Measurements from ENCODE around the gene PPP6R3.

Gene PPP6R3

DNA sequence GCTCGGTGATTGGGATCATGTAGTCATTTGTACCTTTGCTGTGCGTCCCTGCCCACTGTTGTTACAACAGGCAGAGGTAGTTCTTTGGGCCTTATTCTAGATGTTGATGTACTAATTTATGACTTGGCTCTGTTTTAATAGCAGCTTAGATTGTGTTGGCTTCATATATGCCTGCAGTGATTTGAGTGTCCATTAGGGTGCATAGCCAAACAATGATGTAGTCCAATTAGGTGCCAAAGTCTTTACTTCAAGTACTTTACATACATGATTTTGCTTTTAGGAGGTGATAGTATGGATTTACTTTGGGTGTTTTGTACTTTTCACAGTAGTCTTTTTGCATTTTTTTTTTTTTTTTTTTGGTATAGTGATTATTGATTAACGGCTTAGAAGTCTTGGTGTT, 46.4 kb downstream of the PPP6R3 start:
- TF ChIP-seq GATA2 (IDR thresholded peaks at IDR 0.05; ENCODE audit: low read depth, low read length) = no peak
- no peak for TF ChIP-seq GATA3 (IDR thresholded peaks at IDR 0.05; ENCODE audit: low read depth, low read length)

DNA sequence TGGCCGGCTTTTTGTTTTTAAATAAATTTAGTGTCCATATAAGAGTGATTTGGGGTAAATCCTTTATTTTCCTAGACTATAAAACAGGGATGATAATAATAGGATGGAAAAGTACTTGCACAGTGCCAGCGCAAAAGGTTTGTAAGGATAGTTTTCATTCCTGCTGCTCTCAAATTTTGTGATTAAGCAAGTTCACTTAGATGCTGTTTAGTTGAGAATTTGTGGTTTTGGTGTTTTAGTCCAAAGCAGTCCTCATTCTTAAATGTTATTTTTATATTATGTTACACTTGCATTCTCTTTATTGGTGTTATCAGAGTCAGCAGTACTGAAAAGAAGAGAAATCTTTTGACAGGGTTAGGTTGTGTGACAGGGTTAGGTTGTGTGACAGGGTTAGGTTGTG, 47.9 kb downstream of the PPP6R3 start:
- TF ChIP-seq GATA3 (IDR thresholded peaks at IDR 0.05; ENCODE audit: low read depth, low read length) (no peak), GATA2 (IDR thresholded peaks at IDR 0.05; ENCODE audit: low read depth, low read length) (no peak)

GRCh38 chr11:68509066-68509465, 48.5 kb downstream of the PPP6R3 start:
- no peak for TF ChIP-seq GATA3 (IDR thresholded peaks at IDR 0.05; ENCODE audit: low read depth, low read length)
- no peak for TF ChIP-seq GATA2 (IDR thresholded peaks at IDR 0.05; ENCODE audit: low read depth, low read length)

GRCh38 chr11:68513930-68514487, 53.5 kb downstream of the PPP6R3 start:
- TF ChIP-seq GATA3 (IDR thresholded peaks at IDR 0.05; ENCODE audit: low read depth, low read length) = no peak
- no peak for TF ChIP-seq GATA2 (IDR thresholded peaks at IDR 0.05; ENCODE audit: low read depth, low read length)

GRCh38 chr11:68517121-68517741, 56.7 kb downstream of the PPP6R3 start:
- TF ChIP-seq GATA3 (IDR thresholded peaks at IDR 0.05; ENCODE audit: low read depth, low read length) (no peak), GATA2 (IDR thresholded peaks at IDR 0.05; ENCODE audit: low read depth, low read length) (no peak)

DNA sequence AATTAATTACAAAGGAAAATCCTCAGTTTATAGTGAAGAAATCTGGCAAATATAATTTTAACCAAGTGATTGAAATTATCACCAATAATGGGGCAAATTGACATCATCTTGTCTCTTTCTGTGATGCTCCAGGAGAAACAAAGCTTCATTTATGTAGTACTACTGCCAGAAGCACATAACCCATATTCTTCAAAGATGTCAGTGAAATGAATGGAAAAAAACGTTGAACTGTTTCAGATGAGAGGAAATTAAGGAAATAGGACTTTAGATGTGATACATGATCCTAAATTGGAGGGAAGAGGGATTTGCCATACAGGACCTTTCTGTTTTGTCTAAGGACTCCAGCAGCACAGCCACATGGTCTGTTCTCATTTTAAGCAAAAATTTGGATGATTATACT, 57.6 kb downstream of the PPP6R3 start:
- TF ChIP-seq GATA3 (IDR thresholded peaks at IDR 0.05; ENCODE audit: low read depth, low read length) (no peak), GATA2 (IDR thresholded peaks at IDR 0.05; ENCODE audit: low read depth, low read length) (no peak)

DNA sequence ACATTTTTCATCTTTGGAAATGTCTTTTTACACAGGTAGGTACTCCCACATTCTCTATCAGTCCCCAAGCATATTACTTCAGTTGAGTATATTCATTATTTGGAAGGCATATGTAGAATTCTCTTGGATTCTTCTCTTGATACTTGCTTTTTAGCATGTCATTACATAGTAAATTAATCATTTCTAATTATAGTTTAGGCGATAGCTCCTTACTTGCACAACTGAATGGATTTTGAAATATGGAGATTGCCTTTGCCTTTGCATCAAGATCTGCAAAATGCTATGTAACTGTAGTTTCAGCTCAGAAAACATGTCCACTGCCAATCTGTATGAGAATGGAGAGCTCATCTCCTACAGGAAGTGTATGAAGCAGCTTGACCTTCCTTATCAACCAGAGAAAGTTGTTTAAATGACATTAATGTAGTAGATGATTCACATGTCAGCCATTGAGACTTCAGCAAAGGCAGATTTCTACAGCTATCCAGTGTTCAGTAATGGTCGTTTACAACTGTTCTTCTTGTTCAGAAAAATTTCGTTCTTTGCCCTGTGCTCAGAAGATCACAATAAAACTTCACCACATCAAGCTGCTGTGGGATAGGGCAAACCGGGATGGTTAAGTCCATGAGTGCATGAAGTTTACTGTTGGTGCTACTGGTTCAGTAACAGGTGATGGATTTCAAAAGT, 61.6 kb downstream of the PPP6R3 start:
- TF ChIP-seq GATA3 (IDR thresholded peaks at IDR 0.05; ENCODE audit: low read depth, low read length) = no peak
- TF ChIP-seq GATA2 (IDR thresholded peaks at IDR 0.05; ENCODE audit: low read depth, low read length) = no peak

DNA sequence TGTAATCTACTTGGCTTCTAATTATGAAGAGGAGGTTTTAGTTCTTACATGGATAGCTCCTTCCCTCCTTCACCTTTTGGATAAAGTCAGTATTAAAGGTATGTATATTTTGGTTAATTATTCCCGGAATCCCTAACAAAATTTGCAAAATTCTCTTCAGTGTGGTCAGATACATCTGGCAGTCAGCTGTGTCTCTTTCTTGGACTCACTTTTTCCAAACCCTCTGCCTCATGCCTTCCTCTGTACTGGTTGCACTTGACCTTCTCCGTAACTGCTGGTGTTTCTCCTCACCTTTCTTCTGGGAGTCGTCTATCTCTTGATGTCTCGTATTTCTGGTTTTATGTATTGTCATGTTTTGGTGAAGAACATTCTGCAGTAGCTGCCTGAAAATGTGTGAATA, 62.5 kb downstream of the PPP6R3 start:
- no peak for TF ChIP-seq GATA3 (IDR thresholded peaks at IDR 0.05; ENCODE audit: low read depth, low read length)
- TF ChIP-seq GATA2 (IDR thresholded peaks at IDR 0.05; ENCODE audit: low read depth, low read length) = no peak

DNA sequence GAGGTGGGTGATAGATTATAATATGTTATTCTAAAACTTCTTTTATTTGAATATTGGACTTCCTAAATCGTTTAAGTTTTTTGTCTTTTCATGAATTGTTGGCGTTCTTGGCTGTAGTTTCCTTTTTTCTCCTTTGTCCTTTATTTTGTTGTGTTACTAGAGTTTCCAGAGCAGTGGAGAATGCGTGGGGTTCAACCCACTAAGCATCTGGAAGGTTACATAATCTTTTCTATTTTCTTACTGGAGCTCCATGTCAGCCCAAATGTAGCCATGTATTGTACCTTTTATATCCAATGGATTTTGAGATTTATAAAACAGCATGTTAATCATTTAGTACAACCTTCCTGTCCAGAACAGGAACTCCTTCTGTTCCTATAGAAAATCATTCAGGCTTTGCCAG, 63.2 kb downstream of the PPP6R3 start:
- TF ChIP-seq GATA3 (IDR thresholded peaks at IDR 0.05; ENCODE audit: low read depth, low read length) (no peak), GATA2 (IDR thresholded peaks at IDR 0.05; ENCODE audit: low read depth, low read length) (no peak)

DNA sequence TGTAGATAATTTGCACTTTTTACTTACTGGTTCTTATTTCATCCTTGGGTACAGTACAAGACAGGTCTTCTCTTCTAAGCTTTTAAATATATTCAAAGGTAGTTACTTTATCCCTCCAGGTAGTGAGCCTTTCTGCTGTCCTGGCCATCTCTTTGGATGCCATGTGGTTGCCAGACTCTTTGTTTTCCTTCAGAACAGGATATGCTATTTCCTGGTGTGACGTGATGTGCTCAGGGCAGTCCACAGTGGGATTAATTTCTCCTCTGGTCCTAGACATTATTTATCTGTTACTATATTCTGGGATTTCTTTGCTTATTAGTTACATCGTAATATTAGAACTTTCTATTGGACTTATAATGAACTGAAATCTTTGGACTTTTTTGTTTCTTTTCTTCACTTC, 63.7 kb downstream of the PPP6R3 start:
- TF ChIP-seq GATA3 (IDR thresholded peaks at IDR 0.05; ENCODE audit: low read depth, low read length) (no peak), GATA2 (IDR thresholded peaks at IDR 0.05; ENCODE audit: low read depth, low read length) (no peak)

DNA sequence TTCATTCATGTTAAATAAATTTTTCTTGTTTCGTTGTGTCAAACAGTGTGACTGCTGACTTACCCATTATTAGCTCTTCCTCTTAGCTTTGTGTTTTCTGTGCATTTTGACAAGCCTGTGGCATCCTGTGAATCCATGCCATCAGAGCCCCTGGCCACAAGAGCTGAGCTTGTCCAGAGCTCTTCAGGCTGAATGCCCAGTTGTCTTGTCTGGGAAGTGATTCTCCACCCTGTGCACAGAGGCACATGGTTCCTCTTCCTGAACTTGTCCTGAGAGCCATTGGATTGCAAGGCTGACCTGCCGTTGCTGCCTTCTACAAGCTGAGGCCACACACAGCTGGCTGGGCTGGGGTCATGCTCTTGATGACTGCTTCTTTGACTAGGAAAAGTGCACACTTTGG, 64.1 kb downstream of the PPP6R3 start:
- TF ChIP-seq GATA2 (IDR thresholded peaks at IDR 0.05; ENCODE audit: low read depth, low read length) = no peak
- no peak for TF ChIP-seq GATA3 (IDR thresholded peaks at IDR 0.05; ENCODE audit: low read depth, low read length)

GRCh38 chr11:68525336-68525735, 64.8 kb downstream of the PPP6R3 start:
- TF ChIP-seq GATA2 (IDR thresholded peaks at IDR 0.05; ENCODE audit: low read depth, low read length) (no peak), GATA3 (IDR thresholded peaks at IDR 0.05; ENCODE audit: low read depth, low read length) (no peak)

- TF ChIP-seq GATA2 (IDR thresholded peaks at IDR 0.05; ENCODE audit: low read depth, low read length) = no peak
- no peak for TF ChIP-seq GATA3 (IDR thresholded peaks at IDR 0.05; ENCODE audit: low read depth, low read length)
Measured at GRCh38 chr11:68525930-68526329, 65.4 kb downstream of the PPP6R3 start.

- TF ChIP-seq GATA2 (IDR thresholded peaks at IDR 0.05; ENCODE audit: low read depth, low read length) = no peak
Measured at GRCh38 chr11:68527585-68527984, 67.0 kb downstream of the PPP6R3 start.

- TF ChIP-seq GATA2 (IDR thresholded peaks at IDR 0.05; ENCODE audit: low read depth, low read length) (no peak), GATA3 (IDR thresholded peaks at IDR 0.05; ENCODE audit: low read depth, low read length) (no peak)
Measured at GRCh38 chr11:68528630-68529029, 68.1 kb downstream of the PPP6R3 start.

All from SH-SY5Y (cell line).